ENCODE data around the gene TARDBP.
"Not testable (repeated sequence)": the region's sequence is repeated elsewhere in the genome, so short reads cannot be mapped to it uniquely, and the experiment has no call there.

Gene TARDBP

DNA sequence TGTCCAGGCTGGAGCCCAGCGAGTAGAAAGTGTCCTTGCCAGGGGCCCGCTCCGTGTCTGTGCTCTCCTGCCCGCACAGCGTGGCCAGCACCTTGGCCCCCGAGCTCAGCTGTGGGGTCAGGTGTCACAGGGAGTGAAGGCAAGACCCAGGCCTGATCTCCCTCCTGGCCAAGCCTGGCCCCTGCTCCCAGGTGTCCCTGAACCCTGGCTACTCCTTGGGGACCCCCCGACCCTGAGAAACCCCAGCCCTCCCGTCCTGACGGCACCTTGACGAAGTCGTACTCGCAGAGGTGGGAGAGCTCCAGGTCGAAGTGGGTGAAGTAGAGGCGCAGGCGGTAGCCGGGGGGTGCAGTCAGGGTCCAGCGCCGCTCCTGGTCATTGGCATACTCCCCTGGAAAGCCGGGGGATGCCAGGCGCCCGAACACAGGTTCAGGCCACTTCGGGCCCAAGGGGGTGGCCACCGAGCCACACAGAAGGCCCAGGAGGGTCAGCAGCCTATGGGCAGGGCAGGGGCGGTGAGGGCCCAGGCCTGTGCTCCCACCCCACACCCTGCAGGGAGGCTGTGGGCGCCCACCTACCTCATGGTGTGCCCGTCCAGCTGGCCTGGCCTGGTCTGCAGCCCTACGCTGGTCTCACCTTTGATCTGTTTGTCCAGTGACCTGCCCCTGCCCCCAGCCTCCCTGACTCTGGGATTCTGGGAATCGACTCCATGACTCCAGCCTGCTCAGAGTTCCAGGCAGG lies 34.3 kb downstream of the TARDBP start, which contains the start of gene MASP2:
Gene MASP2 (minus strand): TSS at position 615 of the 741 bp plus-strand sequence. CDS start 32 bp downstream, at position 583.
- Histone ChIP-seq H3K9ac (ENCODE audit: low read length) (no peak within 1 kb of the TSS), H3F3A (ENCODE audit: insufficient read depth, low read length) (no peaks in the 10 kb centered on the region), H4K20me1 (ENCODE audit: insufficient read depth, low read length) (no peaks in the 10 kb centered on the region), H3K9me2 (ENCODE audit: low read depth, low read length) (no peaks in the 10 kb centered on the region), H3K4me1 (ENCODE audit: insufficient read depth, low read length, severe bottlenecking) (peaks cover 6% of the 10 kb centered on the region), H2AFZ (ENCODE audit: low read length) (no peak within 1 kb of the TSS), H3K9me3 (ENCODE audit: low read length) (no peaks in the 10 kb centered on the region), H3K79me2 (ENCODE audit: insufficient read depth, low read length) (no peaks in the 10 kb centered on the region), H3K4me3 (ENCODE audit: low read depth, low read length, poor library complexity, severe bottlenecking) (no peak within 1 kb of the TSS), H3K27ac (ENCODE audit: low read depth, low read length, poor library complexity, severe bottlenecking) (no peak within 1 kb of the TSS), H3K36me3 (ENCODE audit: insufficient read depth, low read length) (no peaks in the 10 kb centered on the region), H3K27me3 (ENCODE audit: insufficient read depth, low read length) (no peaks in the 10 kb centered on the region), H3K4me2 (ENCODE audit: low read length) (no peak within 1 kb of the TSS)
- TF ChIP-seq, protein P1, sequence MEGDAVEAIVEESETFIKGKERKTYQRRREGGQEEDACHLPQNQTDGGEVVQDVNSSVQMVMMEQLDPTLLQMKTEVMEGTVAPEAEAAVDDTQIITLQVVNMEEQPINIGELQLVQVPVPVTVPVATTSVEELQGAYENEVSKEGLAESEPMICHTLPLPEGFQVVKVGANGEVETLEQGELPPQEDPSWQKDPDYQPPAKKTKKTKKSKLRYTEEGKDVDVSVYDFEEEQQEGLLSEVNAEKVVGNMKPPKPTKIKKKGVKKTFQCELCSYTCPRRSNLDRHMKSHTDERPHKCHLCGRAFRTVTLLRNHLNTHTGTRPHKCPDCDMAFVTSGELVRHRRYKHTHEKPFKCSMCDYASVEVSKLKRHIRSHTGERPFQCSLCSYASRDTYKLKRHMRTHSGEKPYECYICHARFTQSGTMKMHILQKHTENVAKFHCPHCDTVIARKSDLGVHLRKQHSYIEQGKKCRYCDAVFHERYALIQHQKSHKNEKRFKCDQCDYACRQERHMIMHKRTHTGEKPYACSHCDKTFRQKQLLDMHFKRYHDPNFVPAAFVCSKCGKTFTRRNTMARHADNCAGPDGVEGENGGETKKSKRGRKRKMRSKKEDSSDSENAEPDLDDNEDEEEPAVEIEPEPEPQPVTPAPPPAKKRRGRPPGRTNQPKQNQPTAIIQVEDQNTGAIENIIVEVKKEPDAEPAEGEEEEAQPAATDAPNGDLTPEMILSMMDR (IDR thresholded peaks at IDR 0.05; ENCODE audit: low read length): no peak
- TF ChIP-seq EZH2 (IDR thresholded peaks at IDR 0.05; ENCODE audit: borderline replicate concordance, low read length): no peak

DNA sequence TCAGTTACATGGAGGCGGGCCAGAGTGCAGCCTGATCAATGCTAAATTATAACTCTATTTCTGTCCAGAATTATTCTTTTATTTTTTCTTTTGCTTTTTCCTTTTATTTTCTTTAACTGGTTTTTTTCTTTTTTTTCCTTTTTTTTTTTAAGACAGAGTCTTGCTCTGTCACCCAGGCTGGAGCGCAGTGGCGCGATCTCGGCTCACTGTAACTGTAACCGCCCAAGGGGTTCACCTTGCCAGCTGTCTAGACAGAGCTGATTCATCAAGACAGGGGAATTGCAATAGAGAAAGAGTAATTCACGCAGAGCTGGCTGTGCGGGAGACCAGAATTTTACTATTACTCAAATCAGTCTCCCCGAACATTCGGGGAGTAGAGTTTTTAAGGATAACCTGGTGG lies 38.7 kb downstream of the TARDBP start:
- not testable (repeated sequence) for H3K9me3 ChIP-seq (ENCODE audit: low read length); H3K4me2 ChIP-seq (ENCODE audit: low read length); H3K27me3 ChIP-seq (ENCODE audit: insufficient read depth, low read length); H3K27ac ChIP-seq (ENCODE audit: low read depth, low read length, poor library complexity, severe bottlenecking); H3K4me3 ChIP-seq (ENCODE audit: low read depth, low read length, poor library complexity, severe bottlenecking); H2AFZ ChIP-seq (ENCODE audit: low read length); H3K9ac ChIP-seq (ENCODE audit: low read length); H4K20me1 ChIP-seq (ENCODE audit: insufficient read depth, low read length); H3K79me2 ChIP-seq (ENCODE audit: insufficient read depth, low read length); H3F3A ChIP-seq (ENCODE audit: insufficient read depth, low read length); H3K9me2 ChIP-seq (ENCODE audit: low read depth, low read length)
- Histone ChIP-seq H3K4me1 (ENCODE audit: insufficient read depth, low read length, severe bottlenecking) (peaks cover 27% of the 10 kb centered on the region), H3K36me3 (ENCODE audit: insufficient read depth, low read length) (peaks cover 18% of the 10 kb centered on the region)

DNA sequence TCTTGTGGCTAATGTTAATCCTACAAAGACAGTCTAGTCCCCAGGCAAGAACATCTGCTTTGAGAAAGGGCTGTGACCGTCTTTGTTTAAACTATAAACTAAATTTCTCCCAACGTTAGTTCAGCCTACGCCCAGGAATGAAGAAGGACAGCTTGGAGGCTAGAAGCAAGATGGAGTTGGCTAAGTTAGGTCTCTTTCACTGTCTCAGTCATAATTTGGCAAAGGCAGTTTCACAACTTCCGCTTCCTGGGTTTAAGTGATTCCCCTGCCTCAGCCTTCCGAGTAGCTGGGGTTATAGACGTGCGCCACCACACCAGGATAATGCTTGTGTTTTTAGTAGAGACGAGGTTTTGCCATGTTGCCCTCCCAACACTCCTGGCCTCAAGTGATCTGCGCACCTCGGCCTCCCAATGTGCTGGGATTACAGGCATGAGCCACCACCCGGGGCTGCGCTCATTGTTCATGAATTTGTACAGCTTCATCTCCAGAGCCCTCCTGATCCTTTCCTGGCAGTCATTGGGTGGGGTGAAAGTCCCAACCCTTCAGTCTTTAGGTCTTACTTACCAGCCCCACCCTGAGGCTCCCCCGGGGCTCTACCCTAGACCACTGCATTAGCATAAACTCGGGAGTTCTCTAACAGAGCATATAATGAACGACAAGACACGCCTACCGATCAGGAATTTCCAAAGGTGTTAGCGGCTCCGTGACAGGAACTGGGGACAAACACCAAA lies 39.5 kb downstream of the TARDBP start:
- Histone ChIP-seq H3K9ac (ENCODE audit: low read length) (no peak overlapping the region; the same call in 1 of the 2 replicates), H3K36me3 (ENCODE audit: insufficient read depth, low read length) (peaks cover 26% of the 10 kb centered on the region), H3F3A (ENCODE audit: insufficient read depth, low read length) (no peaks in the 10 kb centered on the region), H3K27me3 (ENCODE audit: insufficient read depth, low read length) (no peaks in the 10 kb centered on the region), H3K4me2 (ENCODE audit: low read length) (peak overlapping the region; percentile 27; the same call in 1 of the 2 replicates), H4K20me1 (ENCODE audit: insufficient read depth, low read length) (no peaks in the 10 kb centered on the region), H3K79me2 (ENCODE audit: insufficient read depth, low read length) (no peaks in the 10 kb centered on the region), H3K4me3 (ENCODE audit: low read depth, low read length, poor library complexity, severe bottlenecking) (no peak overlapping the region), H2AFZ (ENCODE audit: low read length) (peak overlapping the region; percentile 94), H3K27ac (ENCODE audit: low read depth, low read length, poor library complexity, severe bottlenecking) (peak overlapping the region; percentile 59), H3K9me2 (ENCODE audit: low read depth, low read length) (no peaks in the 10 kb centered on the region), H3K4me1 (ENCODE audit: insufficient read depth, low read length, severe bottlenecking) (peaks cover 27% of the 10 kb centered on the region), H3K9me3 (ENCODE audit: low read length) (no peaks in the 10 kb centered on the region)
- no peak for TF ChIP-seq EZH2 (IDR thresholded peaks at IDR 0.05; ENCODE audit: borderline replicate concordance, low read length)
- TF ChIP-seq, protein P1 (IDR thresholded peaks at IDR 0.05; ENCODE audit: low read length): no peak

All from OCI-LY1 (cell line).